Measurements from ENCODE around the gene FFAR2. TPM values are rescaled to one million over a fixed set of nuclear protein-coding genes. Genes with fewer than 3 reads are reported as not detected.

The FFAR2 gene
- total RNA-seq, 2 donors from 2014 or later = not detected

- Histone ChIP-seq H3K27ac (ENCODE audit: low read depth, low read length) (no peak overlapping the region), H3K4me3 (ENCODE audit: low read length) (no peak overlapping the region), H3K9ac (ENCODE audit: extremely low read depth, low read length, poor library complexity, severe bottlenecking) (no peak overlapping the region), H3K9me3 (ENCODE audit: control insufficient read depth, low read length) (no peaks in the 10 kb centered on the region), H3K4me1 (ENCODE audit: control insufficient read depth, insufficient read depth, low read length) (peaks cover 14% of the 10 kb centered on the region), H3K36me3 (ENCODE audit: control insufficient read depth, insufficient read depth, low read length) (no peaks in the 10 kb centered on the region), H3K27me3 (ENCODE audit: control insufficient read depth, insufficient read depth, low read length, poor library complexity, severe bottlenecking) (no peaks in the 10 kb centered on the region)
- WGBS, 2 experiments (ENCODE audit: insufficient coverage in 1 of 2, insufficient read length in 1 of 2) = 83% methylated on average over 14 to 17 of the region's 17 CpGs
- H3K27me3 Mint-ChIP-seq (ENCODE audit: insufficient read depth) = peaks cover 11% of the 10 kb centered on the region
- peaks cover 17% of the 10 kb centered on the region for H3K4me1 Mint-ChIP-seq
- DNase-seq = no peak
- H3K36me3 Mint-ChIP-seq (ENCODE audit: low read depth) = no peaks in the 10 kb centered on the region
- TF ChIP-seq CTCF (conservative IDR thresholded peaks at IDR 0.05) = no peak
- H3K9me3 Mint-ChIP-seq = peaks cover 7% of the 10 kb centered on the region
- peak overlapping the region; percentile 48 for H3K27ac Mint-ChIP-seq
- H3K4me3 Mint-ChIP-seq = no peak overlapping the region
Observed at GRCh38 chr19:35436477-35437405, 11.3 kb upstream of the FFAR2 start.

GRCh38 chr19:35437406-35437951, 10.6 kb upstream of the FFAR2 start:
- H3K4me1 ChIP-seq (ENCODE audit: control insufficient read depth, insufficient read depth, low read length) = peaks cover 14% of the 10 kb centered on the region
- 92 to 94% methylated on average over 13 to 15 of the region's 15 CpGs for WGBS, 2 experiments (ENCODE audit: insufficient coverage in 1 of 2, insufficient read length in 1 of 2)
- H3K27me3 ChIP-seq (ENCODE audit: control insufficient read depth, insufficient read depth, low read length, poor library complexity, severe bottlenecking) = no peaks in the 10 kb centered on the region
- Mint-ChIP-seq H3K4me1 (peaks cover 17% of the 10 kb centered on the region), H3K9me3 (peaks cover under 1% of the 10 kb centered on the region), H3K36me3 (ENCODE audit: low read depth) (no peaks in the 10 kb centered on the region), H3K4me3 (no peak overlapping the region), H3K27me3 (ENCODE audit: insufficient read depth) (peaks cover 5% of the 10 kb centered on the region), H3K27ac (no peak overlapping the region)
- DNase-seq = no peak
- no peak overlapping the region for H3K27ac ChIP-seq (ENCODE audit: low read depth, low read length)
- no peak for TF ChIP-seq CTCF (conservative IDR thresholded peaks at IDR 0.05)
- H3K9me3 ChIP-seq (ENCODE audit: control insufficient read depth, low read length) = no peaks in the 10 kb centered on the region
- no peaks in the 10 kb centered on the region for H3K36me3 ChIP-seq (ENCODE audit: control insufficient read depth, insufficient read depth, low read length)
- H3K9ac ChIP-seq (ENCODE audit: extremely low read depth, low read length, poor library complexity, severe bottlenecking) = no peak overlapping the region
- no peak overlapping the region for H3K4me3 ChIP-seq (ENCODE audit: low read length)

GRCh38 chr19:35438096-35438495, 10.0 kb upstream of the FFAR2 start:
- H3K4me3 Mint-ChIP-seq = no peak overlapping the region
- peaks cover 17% of the 10 kb centered on the region for H3K4me1 Mint-ChIP-seq
- no peak for TF ChIP-seq CTCF (conservative IDR thresholded peaks at IDR 0.05)
- H3K36me3 Mint-ChIP-seq (ENCODE audit: low read depth) = no peaks in the 10 kb centered on the region
- H3K27ac ChIP-seq (ENCODE audit: low read depth, low read length) = no peak overlapping the region
- H3K4me1 ChIP-seq (ENCODE audit: control insufficient read depth, insufficient read depth, low read length) = peaks cover 14% of the 10 kb centered on the region
- WGBS, 2 experiments (ENCODE audit: insufficient coverage in 1 of 2, insufficient read length in 1 of 2) = 88 to 99% methylated on average over 4 to 5 of the region's 5 CpGs
- no peaks in the 10 kb centered on the region for H3K36me3 ChIP-seq (ENCODE audit: control insufficient read depth, insufficient read depth, low read length)
- DNase-seq = no peak
- no peak overlapping the region for H3K27ac Mint-ChIP-seq
- no peaks in the 10 kb centered on the region for H3K9me3 Mint-ChIP-seq
- H3K9me3 ChIP-seq (ENCODE audit: control insufficient read depth, low read length) = no peaks in the 10 kb centered on the region
- H3K27me3 Mint-ChIP-seq (ENCODE audit: insufficient read depth) = peaks cover 2% of the 10 kb centered on the region
- no peak overlapping the region for H3K4me3 ChIP-seq (ENCODE audit: low read length)
- no peak overlapping the region for H3K9ac ChIP-seq (ENCODE audit: extremely low read depth, low read length, poor library complexity, severe bottlenecking)
- H3K27me3 ChIP-seq (ENCODE audit: control insufficient read depth, insufficient read depth, low read length, poor library complexity, severe bottlenecking) = no peaks in the 10 kb centered on the region
